Measurements from ENCODE around the gene TASP1.
"Not testable (repeated sequence)": the region's sequence is repeated elsewhere in the genome, so short reads cannot be mapped to it uniquely, and the experiment has no call there.

TASP1 gene

DNA sequence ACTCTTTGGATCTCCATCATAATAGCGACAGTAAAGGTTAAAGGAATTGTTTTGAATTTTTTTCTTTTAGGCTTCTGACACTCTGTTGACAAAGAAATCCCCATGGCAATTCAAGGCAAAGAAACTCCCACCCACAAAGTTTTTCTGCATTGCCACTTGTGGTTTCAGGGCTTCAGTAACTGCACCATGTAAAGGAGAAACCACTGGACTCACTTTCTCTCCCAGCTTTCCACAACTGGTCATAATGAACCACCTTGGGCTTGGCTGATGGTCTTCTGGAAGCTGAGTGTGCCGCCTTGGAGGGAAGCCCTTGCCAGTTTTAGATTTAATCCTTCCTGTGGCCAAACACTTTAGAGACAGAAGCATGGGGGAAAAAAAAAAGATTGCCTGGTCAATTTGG lies 254.6 kb downstream of the TASP1 start:
- DNase-seq = no peak

DNA sequence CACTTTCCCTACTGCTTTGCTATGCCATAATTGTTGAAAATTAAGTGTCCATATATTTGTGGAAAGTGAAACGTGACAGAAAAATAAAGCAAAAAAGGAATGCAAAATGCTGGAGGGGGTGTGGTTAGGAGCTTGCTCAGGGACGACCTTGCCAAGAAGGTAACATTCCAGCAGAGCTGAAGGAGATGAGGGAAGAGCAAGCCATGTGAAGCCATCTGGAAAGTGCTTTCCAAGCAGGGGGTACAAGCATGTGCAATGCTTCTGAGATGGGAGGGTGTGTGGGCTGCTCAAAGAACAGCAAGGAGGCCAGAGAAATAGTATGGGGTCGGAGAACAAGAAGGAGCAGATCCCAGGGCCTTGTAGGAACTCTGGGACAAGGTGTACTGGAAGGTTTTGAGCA lies 255.9 kb downstream of the TASP1 start:
- DNase-seq = no peak

- not testable (repeated sequence) for DNase-seq
Observed at GRCh38 chr20:13380497-13381229, 258.1 kb downstream of the TASP1 start.

DNA sequence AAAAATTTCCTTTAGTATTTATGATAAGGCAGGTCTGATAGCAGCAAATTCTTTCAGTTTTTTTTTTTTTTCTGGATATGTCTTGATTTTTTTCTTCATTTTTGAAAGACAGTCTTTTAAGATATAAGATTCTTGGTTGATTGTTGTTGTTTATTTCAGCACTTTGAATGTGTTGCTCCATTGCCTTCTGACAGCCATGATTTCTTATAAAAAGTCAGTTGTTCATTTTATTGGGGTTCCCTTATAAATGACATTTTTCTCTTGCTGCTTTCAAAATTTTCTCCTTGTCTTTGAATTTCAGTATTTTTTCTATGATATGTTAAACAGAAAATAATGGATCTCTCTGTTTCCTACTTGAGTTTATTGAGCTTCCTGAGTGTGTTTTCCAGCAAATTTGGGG lies 265.3 kb downstream of the TASP1 start:
- DNase-seq = no peak

DNA sequence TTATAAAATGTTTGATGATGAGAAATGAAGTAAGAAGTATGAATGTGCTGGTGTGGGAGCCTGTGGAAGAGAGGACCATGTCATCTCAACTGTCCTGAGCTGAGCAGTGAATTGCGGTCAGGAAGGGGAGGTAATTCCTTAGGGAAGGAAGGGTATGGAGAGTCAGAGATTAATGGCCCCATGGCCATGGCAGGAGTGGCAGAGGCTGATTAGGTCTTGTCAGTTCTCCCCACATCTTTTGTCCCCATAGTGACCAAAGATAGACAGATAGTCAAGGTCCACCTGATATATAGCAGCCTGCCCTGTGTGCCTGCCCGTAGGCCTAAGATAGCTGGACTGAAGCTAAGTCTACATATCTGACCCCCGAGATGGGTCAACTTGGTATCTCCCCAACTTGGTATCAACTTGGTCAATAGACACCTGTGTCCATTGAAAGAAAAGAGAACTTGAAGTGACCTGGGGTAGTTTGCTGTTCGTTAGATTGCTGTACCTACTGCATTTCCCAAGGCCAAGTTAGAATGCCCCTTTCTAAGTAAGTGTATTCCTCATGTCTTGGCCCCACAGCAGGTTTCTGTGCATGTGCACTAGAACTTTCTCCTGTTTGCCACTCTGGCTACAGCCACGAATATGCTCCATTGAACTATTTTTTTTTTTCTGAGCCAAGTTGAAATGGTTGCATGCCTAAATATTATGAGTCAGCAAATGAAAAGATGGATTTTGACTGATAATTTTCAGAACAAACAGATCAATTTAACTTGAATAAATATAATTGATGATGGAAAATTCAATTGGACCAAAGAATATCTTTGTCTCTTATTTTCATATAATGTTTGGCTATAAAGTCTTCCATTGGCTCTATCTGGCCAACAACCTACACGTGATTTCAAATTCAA lies 274.2 kb downstream of the TASP1 start:
- DNase-seq = no peak

DNA sequence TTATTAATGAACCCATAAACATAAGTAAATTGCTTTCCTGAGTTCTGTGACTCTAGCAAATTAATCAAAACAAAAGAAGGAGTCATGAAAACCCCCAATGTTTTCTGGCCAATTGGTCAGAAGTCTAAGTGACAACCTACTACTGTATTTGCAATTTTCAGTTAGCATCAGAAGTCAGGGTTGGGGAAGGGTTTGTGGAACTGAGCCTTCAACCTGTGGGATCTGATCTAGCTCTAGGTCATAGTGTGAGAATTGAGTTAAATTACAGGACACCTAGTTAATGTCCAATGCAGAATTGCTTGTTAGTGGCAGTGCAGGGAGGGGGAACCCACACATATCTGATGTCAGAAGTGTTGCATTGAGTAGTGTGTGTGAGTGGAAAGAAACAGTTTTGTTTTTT lies 275.3 kb downstream of the TASP1 start:
- no peak for DNase-seq

DNA sequence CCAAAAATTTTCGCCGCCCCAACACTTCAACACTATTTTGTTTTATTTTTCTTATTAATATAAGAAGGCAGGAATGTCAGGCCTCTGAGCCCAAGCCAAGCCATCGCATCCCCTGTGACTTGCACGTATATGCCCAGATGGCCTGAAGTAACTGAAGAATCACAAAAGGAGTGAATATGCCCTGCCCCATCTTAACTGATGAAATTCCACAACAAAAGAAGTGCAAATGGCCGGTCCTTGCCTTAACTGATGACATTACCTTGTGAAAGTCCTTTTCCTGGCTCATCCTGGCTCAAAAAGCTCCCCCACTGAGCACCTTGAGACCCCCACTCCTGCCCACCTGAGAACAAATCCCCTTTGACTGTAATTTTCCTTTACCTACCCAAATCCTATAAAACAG lies 276.6 kb downstream of the TASP1 start:
- not testable (repeated sequence) for DNase-seq

DNA sequence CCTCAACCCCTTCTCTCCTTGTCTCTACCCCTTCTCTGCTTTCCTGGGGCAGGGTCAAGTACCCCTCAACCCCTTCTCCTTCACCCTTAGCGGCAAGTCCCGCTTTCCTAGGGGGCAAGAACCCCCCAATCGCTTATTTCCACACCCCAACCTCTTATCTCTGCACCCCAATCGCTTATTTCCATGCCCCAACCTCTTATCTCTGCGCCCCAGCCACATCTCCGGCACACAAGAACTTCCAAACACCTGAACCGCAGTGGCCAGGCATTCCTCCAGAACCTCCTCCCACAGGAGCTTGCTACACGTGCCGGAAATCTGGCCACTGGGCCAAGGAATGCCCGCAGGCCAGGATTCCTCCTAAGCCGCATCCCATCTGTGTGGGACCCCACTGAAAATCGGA lies 279.8 kb downstream of the TASP1 start:
- DNase-seq = not testable (repeated sequence)

GRCh38 chr20:13357782-13358181 lies 280.9 kb downstream of the TASP1 start:
- not testable (repeated sequence) for DNase-seq

DNA sequence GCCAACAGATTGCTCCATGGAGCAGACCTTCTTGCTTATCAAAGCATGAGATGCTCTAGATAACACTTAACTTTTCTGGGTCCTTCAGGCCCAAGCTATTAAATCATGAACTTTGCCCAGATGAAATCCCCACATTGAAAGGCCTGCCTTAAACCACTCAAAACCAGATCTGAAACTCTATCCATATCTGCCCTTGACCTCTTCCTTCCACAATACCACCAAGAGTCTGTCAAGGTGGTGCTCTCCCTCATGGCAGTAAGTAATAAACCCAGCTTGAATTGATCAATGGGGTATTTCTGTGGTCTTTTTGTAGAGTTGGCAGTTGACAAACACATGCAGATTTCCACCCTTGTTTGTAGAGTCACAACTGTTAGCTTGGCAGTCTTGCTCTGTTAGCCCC lies 282.1 kb downstream of the TASP1 start:
- DNase-seq = no peak

GRCh38 chr20:13355941-13356486 lies 282.7 kb downstream of the TASP1 start:
- no peak for DNase-seq

DNA sequence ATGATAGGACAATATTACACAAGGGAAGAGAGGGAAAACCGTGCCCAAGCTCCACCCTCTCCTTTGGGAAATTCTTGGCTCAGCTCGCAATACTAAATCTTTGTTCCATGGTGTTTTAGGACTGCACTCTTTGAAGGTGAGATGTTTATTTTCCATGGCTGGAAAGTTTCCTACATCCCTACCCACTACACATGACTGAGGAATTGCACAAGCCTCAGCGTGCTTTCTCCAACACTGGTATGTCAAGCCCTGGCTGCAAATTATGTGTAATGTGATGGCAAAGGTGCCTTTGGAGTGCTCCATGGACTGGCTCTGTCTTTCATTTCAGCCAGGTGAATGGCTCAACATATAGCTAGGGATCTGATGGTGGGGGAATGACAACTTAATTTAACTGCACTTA lies 283.3 kb downstream of the TASP1 start:
- no peak for DNase-seq

DNA sequence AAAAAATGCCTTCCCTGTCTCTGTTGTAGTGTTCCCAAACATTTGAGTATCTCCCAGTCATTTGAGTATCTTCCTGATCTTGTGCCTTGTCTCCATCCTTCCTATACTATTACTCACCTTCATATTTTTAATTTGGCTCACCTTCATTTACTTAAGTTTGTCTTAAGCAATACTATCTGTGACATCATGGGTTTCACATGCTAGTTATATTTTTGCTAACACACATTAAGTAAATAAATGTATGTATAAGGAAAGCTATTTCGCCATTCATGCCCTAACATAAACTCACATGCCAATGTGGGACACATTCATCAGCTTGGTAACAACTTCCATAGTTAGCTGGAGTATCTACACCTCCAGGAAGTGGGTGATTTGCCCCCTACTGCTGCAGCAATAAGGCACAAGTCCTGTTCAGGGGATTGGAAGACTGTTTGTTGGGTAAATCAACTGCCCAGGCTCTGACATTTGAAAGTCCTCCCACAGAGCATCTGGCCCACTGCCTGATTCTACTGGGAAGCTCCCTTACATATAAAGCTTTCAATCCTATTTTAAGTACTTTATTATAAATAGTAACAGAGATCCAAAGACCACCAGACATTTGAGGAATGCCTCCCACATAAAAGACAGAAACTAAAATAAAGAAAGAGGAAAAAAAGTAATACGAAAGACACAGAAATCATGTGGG lies 285.3 kb downstream of the TASP1 start:
- DNase-seq = no peak

- DNase-seq = no peak
Observed at GRCh38 chr20:13349235-13349604, 289.5 kb downstream of the TASP1 start.

DNA sequence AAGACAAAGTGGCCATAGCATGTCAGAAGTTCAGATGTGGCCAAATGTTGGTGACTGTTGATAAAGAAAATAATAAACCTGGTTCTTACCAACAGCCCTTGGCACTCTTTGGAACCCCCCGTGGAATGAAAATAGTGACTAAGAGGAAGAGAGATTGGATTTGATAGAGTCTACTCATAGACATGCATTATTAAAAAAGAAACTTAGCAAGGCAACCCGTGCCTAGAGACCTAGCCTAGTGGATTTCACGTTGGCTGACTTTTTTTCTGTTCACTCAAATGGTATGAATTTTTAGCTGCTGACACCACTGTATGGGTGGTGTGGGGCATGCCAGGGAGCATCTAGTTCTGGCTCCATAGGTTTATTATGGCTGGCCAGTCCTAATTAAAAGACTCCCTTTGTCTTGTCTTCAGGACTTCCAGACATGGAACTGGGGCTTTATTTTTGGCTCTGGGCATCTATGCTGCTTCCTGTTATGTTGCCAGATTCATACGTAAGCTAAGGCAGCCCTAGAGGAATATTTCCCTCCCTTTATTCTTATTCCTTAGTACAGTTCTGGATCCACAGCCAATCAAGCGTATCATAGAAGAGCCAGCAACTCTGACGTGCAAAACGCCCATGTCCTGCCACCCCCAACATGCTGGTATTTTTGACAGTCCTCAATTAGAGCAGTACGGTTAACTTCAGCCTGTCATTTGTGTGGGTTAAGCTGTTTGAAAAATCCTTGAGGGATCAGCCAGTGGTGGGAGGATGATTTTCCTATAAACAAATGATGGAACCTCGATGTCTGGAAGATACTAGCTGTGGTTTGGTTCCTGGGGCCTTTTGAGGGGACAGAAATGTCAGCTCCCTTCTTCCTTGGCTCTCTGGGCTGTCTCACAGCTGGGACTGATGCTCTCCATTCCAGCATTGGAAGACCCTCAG lies 290.2 kb downstream of the TASP1 start:
- DNase-seq = no peak

GRCh38 chr20:13344671-13345070 lies 294.1 kb downstream of the TASP1 start:
- DNase-seq = no peak

DNA sequence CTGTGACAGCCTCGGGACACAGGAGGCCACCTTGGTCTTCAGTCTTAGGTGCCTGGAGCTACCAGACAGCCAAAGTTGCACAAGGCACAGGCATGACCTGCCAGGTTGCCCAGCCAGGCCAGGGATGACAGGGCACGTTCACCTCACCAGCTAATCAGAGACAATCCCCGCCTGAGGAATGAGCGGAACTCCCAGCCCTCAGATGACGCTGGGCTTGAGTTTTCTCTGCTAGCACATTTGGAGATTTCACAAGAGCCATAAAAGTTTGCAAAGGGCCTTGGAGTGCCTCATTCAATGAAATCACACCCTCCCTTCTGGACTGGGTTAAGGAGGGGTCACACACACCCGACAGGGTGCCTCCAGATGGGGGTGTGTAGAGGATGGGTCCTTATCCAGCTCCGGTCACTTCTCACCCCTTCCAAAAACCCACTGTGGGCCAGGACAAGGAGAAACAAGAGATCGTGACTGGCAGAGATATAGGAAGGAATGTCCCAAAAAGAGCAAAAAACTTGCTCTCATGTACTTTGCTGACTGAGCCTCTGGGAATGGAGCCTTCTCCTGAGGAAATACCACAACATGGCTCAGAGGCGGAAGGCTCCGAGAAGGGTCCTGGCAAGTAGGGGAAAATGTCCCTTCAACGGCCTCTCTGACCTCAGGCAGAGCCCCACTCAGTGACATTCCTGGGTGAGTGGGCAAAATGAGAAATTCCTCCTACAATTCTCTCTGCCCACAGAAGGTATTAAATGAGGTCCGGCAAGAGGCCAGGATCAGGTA lies 296.1 kb downstream of the TASP1 start:
- DNase-seq = no peak

- no peak for DNase-seq
Observed at GRCh38 chr20:13341737-13342393, 296.9 kb downstream of the TASP1 start.

GRCh38 chr20:13340088-13340487 lies 298.6 kb downstream of the TASP1 start:
- DNase-seq = no peak
